Stimulated activated CD8-positive, alpha-beta memory T cell treated with anti-CD3 and anti-CD28 coated beads, Interleukin-12 subunit alpha, Interleukin-12 subunit beta, amount 100 ng/mL, for 24 hours (primary cell): ENCODE results near the gene RNF115.
"Not testable (repeated sequence)": the region's sequence is repeated elsewhere in the genome, so short reads cannot be mapped to it uniquely, and the experiment has no call there.

Experiments used
- DNase-seq: peaks from one replicate; pipeline ENCODE4 v3.0.0-alpha.2; 2020; ENCODE audit errors: extremely low read depth

RNF115 gene

GRCh38 chr1:145777357-145778145 lies 46.3 kb downstream of the RNF115 start:
- no peak for DNase-seq

GRCh38 chr1:145773423-145773822 lies 50.5 kb downstream of the RNF115 start:
- no peak for DNase-seq

GRCh38 chr1:145771056-145771455 lies 52.8 kb downstream of the RNF115 start:
- no peak for DNase-seq

GRCh38 chr1:145768004-145768403 lies 55.9 kb downstream of the RNF115 start:
- DNase-seq, result not testable (repeated sequence)

GRCh38 chr1:145766926-145767325 lies 57.0 kb downstream of the RNF115 start:
- not testable (repeated sequence) for DNase-seq

GRCh38 chr1:145765585-145766360 lies 58.1 kb downstream of the RNF115 start:
- DNase-seq, result not testable (repeated sequence)

GRCh38 chr1:145765127-145765526 lies 58.8 kb downstream of the RNF115 start:
- not testable (repeated sequence) for DNase-seq

GRCh38 chr1:145764231-145764940 lies 59.5 kb downstream of the RNF115 start:
- DNase-seq, result not testable (repeated sequence)

- DNase-seq, result not testable (repeated sequence)
Observed at GRCh38 chr1:145762001-145762400, 61.9 kb downstream of the RNF115 start.

GRCh38 chr1:145761498-145761897 lies 62.4 kb downstream of the RNF115 start:
- not testable (repeated sequence) for DNase-seq

- not testable (repeated sequence) for DNase-seq
Observed at GRCh38 chr1:145760395-145760949, 63.4 kb downstream of the RNF115 start.

- no peak for DNase-seq
Observed at GRCh38 chr1:145759721-145760120, 64.2 kb downstream of the RNF115 start.

- no peak for DNase-seq
Observed at GRCh38 chr1:145758575-145758974, 65.3 kb downstream of the RNF115 start.

GRCh38 chr1:145758116-145758515 lies 65.8 kb downstream of the RNF115 start:
- no peak for DNase-seq

GRCh38 chr1:145757420-145757819 lies 66.5 kb downstream of the RNF115 start:
- DNase-seq, result no peak

GRCh38 chr1:145751491-145752037 lies 72.3 kb downstream of the RNF115 start:
- no peak for DNase-seq

GRCh38 chr1:145750426-145750825 lies 73.5 kb downstream of the RNF115 start:
- DNase-seq, result no peak

- DNase-seq, result no peak
Observed at GRCh38 chr1:145747398-145748247, 76.3 kb downstream of the RNF115 start.

GRCh38 chr1:145740269-145740668 lies 83.6 kb downstream of the RNF115 start:
- DNase-seq, result no peak

GRCh38 chr1:145736191-145736590 lies 87.7 kb downstream of the RNF115 start:
- DNase-seq, result no peak

GRCh38 chr1:145730900-145731299 lies 93.0 kb downstream of the RNF115 start:
- no peak for DNase-seq
